Measurements from ENCODE around the gene LRRC41.

GRCh38 chr1:46277658-46278373 is 25.6 kb downstream of the LRRC41 start:
- TF ChIP-seq CTCF (IDR thresholded peaks at IDR 0.05) (no peak), POLR2A (IDR thresholded peaks at IDR 0.05) (no peak), POLR2AphosphoS5 (IDR thresholded peaks at IDR 0.05) (no peak)

All from breast epithelium (tissue), 3 donors.